Naive thymus-derived CD4-positive, alpha-beta T cell (primary cell): ENCODE data around the gene UROS. TPM values are rescaled to one million over a fixed set of nuclear protein-coding genes. Genes with fewer than 3 reads are reported as not detected.

Experiments
- ATAC-seq: fragments of 150-1000 bp; cut with Tn5 transposase; 2 replicates; pipeline ENCODE4 v1.10.0; 2021; ENCODE audit warnings: mild to moderate bottlenecking, moderate library complexity
- CTCF ChIA-PET: fragments of 350-600 bp; sonication (Branson Sonifier 250); formaldehyde crosslinking; loops from one replicate; lab custom pipeline; 2021; ENCODE audit warnings: antibody characterized with exemption; lab: Charles Lee
- POLR2A ChIA-PET: fragments of 350-600 bp; sonication (Branson Sonifier 250); formaldehyde crosslinking; loops from one replicate; lab custom pipeline; 2021; ENCODE audit warnings: antibody characterized with exemption, inconsistent platforms; lab: Charles Lee
- DNase-seq, 9 donors: peaks; one replicate each; pipeline versions ENCODE4 v3.0.0 to v3.0.0-alpha.2; 2020 to 2022; ENCODE audit warnings: mixed read lengths in 1 of 9
- H3K27ac ChIP-seq: one replicate; pipeline ENCODE4 v1.7.0; 2013; ENCODE audit warnings: mild to moderate bottlenecking, low read depth, low read length, moderate library complexity
- H3K27me3 ChIP-seq, 2 donors: one replicate each; pipeline ENCODE4 v1.7.0; 2013; ENCODE audit warnings: low read length in 2 of 2, mild to moderate bottlenecking in 2 of 2, moderate library complexity in 2 of 2; ENCODE audit not compliant: control insufficient read depth in 2 of 2, insufficient read depth in 2 of 2
- H3K36me3 ChIP-seq, 3 experiments: 1 replicate in 2 of 3; 2 replicates in 1 of 3; pipeline ENCODE4 v1.7.0; 2013; ENCODE audit warnings: low read length in 3 of 3, mild to moderate bottlenecking in 3 of 3, moderate library complexity in 1 of 3; ENCODE audit not compliant: insufficient read depth in 3 of 3, control insufficient read depth in 2 of 3
- H3K4me1 ChIP-seq, 2 donors: one replicate each; pipeline ENCODE4 v1.7.0; 2013; ENCODE audit warnings: low read length in 2 of 2, mild to moderate bottlenecking in 2 of 2, moderate library complexity in 1 of 2; ENCODE audit not compliant: control insufficient read depth in 2 of 2, insufficient read depth in 2 of 2
- H3K4me3 ChIP-seq: 2 replicates; pipeline ENCODE4 v1.7.0; 2013; ENCODE audit warnings: mild to moderate bottlenecking, low read length
- H3K9me3 ChIP-seq, 3 experiments: 1 replicate in 2 of 3; 2 replicates in 1 of 3; pipeline ENCODE4 v1.7.0; 2013; ENCODE audit warnings: low read length in 3 of 3; ENCODE audit not compliant: control insufficient read depth in 2 of 3
- H3K27ac Mint-ChIP-seq, 9 donors: one replicate each; pipeline ENCODE4 v1.8.0; 2020 to 2022; ENCODE audit warnings: mixed read lengths in 9 of 9, mild to moderate bottlenecking in 8 of 9, moderate library complexity in 5 of 9, inconsistent platforms in 2 of 9
- H3K27me3 Mint-ChIP-seq, 5 donors: one replicate each; pipeline ENCODE4 v1.8.0; 2021 to 2022; ENCODE audit warnings: mixed read lengths in 5 of 5, mild to moderate bottlenecking in 1 of 5
- H3K36me3 Mint-ChIP-seq, 5 donors: one replicate each; pipeline ENCODE4 v1.8.0; 2020 to 2022; ENCODE audit warnings: mixed read lengths in 5 of 5, mild to moderate bottlenecking in 3 of 5, inconsistent platforms in 1 of 5
- H3K4me1 Mint-ChIP-seq, 7 donors: one replicate each; pipeline ENCODE4 v1.8.0; 2020 to 2022; ENCODE audit warnings: mixed read lengths in 7 of 7, mild to moderate bottlenecking in 3 of 7, inconsistent platforms in 1 of 7
- H3K4me3 Mint-ChIP-seq, 10 donors: one replicate each; pipeline ENCODE4 v1.8.0; 2020 to 2022; ENCODE audit warnings: mild to moderate bottlenecking in 10 of 10, mixed read lengths in 10 of 10, moderate library complexity in 6 of 10, inconsistent platforms in 2 of 10
- H3K9me3 Mint-ChIP-seq, 11 donors: one replicate each; pipeline ENCODE4 v1.8.0; 2020 to 2022; ENCODE audit warnings: mixed read lengths in 11 of 11, mild to moderate bottlenecking in 4 of 11, inconsistent platforms in 1 of 11, moderate library complexity in 1 of 11
- intact Hi-C, 2 donors: fragments of 100-400 bp; cut with micrococcal nuclease; formaldehyde crosslinking; loops; one replicate each; pipeline ENCODE4 v1.15.1; 2023
- polyA plus RNA-seq, 2 donors: library from polyadenylated mRNA; unstranded; fragments of 300-500 nt; fragmentation: Illumina TruSeq; gene quantifications; one replicate each; pipeline ENCODE4 v1.2.3, GENCODE V29; 2021
- total RNA-seq, 6 experiments: library from RNA in 5 of 6; stranded (reverse) in 5 of 6; gene quantifications; 1 replicate in 5 of 6; 2 replicates in 1 of 6; pipeline ENCODE4 v1.2.3 and lab custom pipeline; 2021 to 2026

Gene UROS
- total RNA-seq (10 to 100 TPM; 28.9 to 53.0 (median 41.3) TPM), polyA plus RNA-seq (10 to 100 TPM; 59.2 to 60.0 TPM), total RNA-seq (lab: John Stamatoyannopoulos, UW) (26.2 reads per million, percentile 56 among the genes with 10 or more reads in this experiment)

DNA sequence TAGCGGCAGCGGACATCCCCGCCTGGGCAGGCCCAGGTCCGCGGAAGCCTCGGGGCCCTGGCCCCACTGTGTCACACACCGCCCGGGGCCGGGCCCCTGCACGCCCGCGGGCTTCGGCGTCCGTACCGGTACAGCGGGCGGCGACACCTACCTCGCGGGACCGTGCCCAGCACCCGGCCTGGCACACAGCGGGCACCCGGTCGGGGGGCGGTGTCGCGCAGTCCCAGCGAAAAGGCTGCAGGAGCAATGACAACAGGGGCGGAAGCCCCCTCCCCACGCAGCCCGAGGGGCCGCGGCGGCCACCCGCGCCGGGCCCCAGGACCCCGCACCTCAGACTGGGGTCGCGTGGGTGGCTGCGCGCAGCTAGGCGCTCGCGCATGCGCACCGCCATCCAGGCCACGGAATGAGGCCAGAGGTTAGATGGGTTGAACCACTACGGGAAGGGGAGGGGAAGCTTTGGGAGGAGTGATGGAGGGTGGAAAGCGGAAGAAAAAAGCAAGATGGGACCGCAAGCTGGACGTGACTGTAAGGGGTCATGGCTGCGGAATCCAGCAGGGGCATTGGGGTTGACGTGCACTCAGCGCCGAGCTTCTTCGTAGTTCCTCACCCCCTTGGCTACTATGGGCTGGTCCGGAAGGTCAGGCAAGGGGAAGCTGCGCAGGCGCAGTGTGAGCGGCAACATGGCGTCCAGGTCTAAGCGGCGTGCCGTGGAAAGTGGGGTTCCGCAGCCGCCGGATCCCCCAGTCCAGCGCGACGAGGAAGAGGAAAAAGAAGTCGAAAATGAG lies at the start of gene UROS, which contains the start of gene BCCIP:
TSS of gene UROS (minus strand) at position 381 of the 785 bp plus-strand sequence. CDS start 6,759 bp downstream, outside the sequence.
TSS of gene BCCIP (plus strand) at position 669 of the 785 bp plus-strand sequence. CDS start at position 681, 12 bp downstream.
- Histone ChIP-seq H3K27ac (peak within 1 kb of the TSS; percentile 76), H3K36me3 (peaks cover 0 to 15% (median 0%) of the 10 kb centered on the region in 3 experiments), H3K4me3 (peak within 1 kb of the TSS; percentile 97), H3K9me3 (no peaks in the 10 kb centered on the region), H3K27me3 (no peaks in the 10 kb centered on the region), H3K4me1 (peaks cover 11 to 21% of the 10 kb centered on the region in 2 donors)
- H3K36me3 Mint-ChIP-seq, result peaks cover 2 to 3% (median 3%) of the 10 kb centered on the region in 5 donors
- peak; percentile 92 for ATAC-seq
- H3K4me1 Mint-ChIP-seq, result peaks cover 3 to 33% (median 22%) of the 10 kb centered on the region in 7 donors
- ChIA-PET CTCF (interaction anchor here (0.5 kb wide), 1 partner anchor 9 kb away, joined by 8 read pairs; no protein-coding TSS in a partner anchor), POLR2A (interaction anchor here (0.7 to 1.4 kb wide), 6 partner anchors 9 to 906 kb away, joined by 3 to 9 read pairs (median 3); partner anchors contain the start of gene EDRF1)
- intact Hi-C loops, result loop anchor here (1.0 to 5.0 kb wide), 6 partner anchors 73 to 1404 kb away; partner anchors contain the start of genes EDRF1 (in 2 of the 2), FANK1 (in 2 of the 2), ABRAXAS2 (in 1 of the 2) and OAT (in 1 of the 2)
- H3K4me3 Mint-ChIP-seq, result peak within 1 kb of the TSS in 6 of 10 donors; percentile 85 to 89 (median 87)
- peak within 1 kb of the TSS in 8 of 9 donors; percentile 16 to 88 (median 80) for H3K27ac Mint-ChIP-seq
- no peaks in the 10 kb centered on the region for H3K27me3 Mint-ChIP-seq
- DNase-seq, result peak; percentile 88 to 98 (median 94)
- H3K9me3 Mint-ChIP-seq, result no peaks in the 10 kb centered on the region

DNA sequence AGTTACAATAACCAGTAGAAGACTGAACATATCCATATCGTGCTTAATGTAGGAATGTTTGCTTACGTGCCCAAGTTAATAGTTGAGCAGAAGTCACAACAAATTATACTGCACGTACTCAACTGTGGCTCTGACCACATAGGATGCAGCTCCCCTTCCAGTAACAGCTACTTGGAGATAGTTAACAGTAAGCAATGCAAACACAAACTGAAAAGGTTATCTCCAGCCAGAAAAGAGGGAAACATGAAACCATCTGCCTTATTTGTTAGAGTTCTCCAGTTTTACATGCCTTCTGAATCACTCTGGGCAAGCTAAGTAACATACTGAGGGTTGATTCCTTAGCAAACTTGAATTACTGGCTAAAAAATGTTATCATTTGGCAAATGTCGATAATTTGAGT lies 48.3 kb upstream of the UROS start:
- no peak overlapping the region for H3K27ac Mint-ChIP-seq
- peaks cover 0 to 5% (median 0%) of the 10 kb centered on the region in 3 experiments for H3K36me3 ChIP-seq
- peaks cover 0 to 12% (median 7%) of the 10 kb centered on the region in 11 donors for H3K9me3 Mint-ChIP-seq
- no peaks in the 10 kb centered on the region for H3K27me3 ChIP-seq
- ATAC-seq (no peak), DNase-seq (no peak)
- intact Hi-C loops, result no loop called here
- H3K4me1 Mint-ChIP-seq, result peaks cover 0 to 4% (median 0%) of the 10 kb centered on the region in 7 donors
- peaks cover 0 to 28% (median 18%) of the 10 kb centered on the region in 5 donors for H3K36me3 Mint-ChIP-seq
- no peak overlapping the region for H3K27ac ChIP-seq
- H3K27me3 Mint-ChIP-seq, result no peaks in the 10 kb centered on the region
- H3K4me3 Mint-ChIP-seq, result no peak overlapping the region
- H3K4me3 ChIP-seq, result no peak overlapping the region
- H3K9me3 ChIP-seq, result peaks cover 0 to 7% (median 0%) of the 10 kb centered on the region in 3 experiments
- CTCF ChIA-PET, result interaction anchor here (0.5 to 1.4 kb wide), 2 partner anchors 10 to 636 kb away, joined by 3 read pairs; no protein-coding TSS in a partner anchor
- no peaks in the 10 kb centered on the region for H3K4me1 ChIP-seq
- POLR2A ChIA-PET, result no interaction called here

DNA sequence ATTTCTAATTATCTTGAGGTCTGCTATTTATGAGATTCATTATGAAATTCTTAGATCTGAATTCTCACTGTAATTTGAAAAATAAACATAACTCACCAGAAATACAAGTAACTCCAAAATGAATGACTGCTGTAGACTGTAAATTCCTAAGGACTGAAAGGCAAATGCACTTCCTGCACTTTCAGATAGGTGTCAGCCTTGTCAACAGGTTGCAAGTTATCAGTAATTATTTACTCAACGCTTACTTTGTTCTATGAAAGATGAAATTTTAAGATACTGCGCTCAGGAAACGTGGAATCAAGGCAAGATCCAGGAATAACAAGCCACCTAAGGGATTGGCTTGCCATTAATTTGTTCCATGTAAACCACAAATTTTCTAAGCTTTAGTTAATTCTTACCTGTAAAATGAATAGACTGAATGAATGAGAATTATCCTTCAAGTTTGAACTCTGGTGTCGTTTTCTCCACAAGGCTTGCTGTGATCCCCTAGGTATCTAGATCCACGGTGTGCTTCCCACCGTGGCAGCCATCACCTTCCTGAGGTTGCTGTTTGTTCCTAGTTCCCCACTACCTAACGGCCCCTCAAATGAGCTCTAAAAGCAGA lies 45.4 kb upstream of the UROS start:
- H3K36me3 Mint-ChIP-seq, result peaks cover 0 to 17% (median 0%) of the 10 kb centered on the region in 5 donors
- no peak overlapping the region for H3K4me3 ChIP-seq
- no peak overlapping the region for H3K4me3 Mint-ChIP-seq
- CTCF ChIA-PET, result interaction anchor here (0.6 kb wide), 2 partner anchors 108 to 1563 kb away, joined by 3 read pairs; no protein-coding TSS in a partner anchor
- no peaks in the 10 kb centered on the region for H3K27me3 ChIP-seq
- DNase-seq (peak in 6 of 9 donors; percentile 13 to 31 (median 17)), ATAC-seq (peak; percentile 52)
- POLR2A ChIA-PET, result no interaction called here
- H3K9me3 ChIP-seq, result no peaks in the 10 kb centered on the region
- no peak overlapping the region for H3K27ac Mint-ChIP-seq
- H3K4me1 ChIP-seq, result no peaks in the 10 kb centered on the region
- intact Hi-C loops, result loop anchor here (1.0 to 5.0 kb wide), 4 partner anchors 228 to 1986 kb away; no protein-coding TSS in a partner anchor
- H3K27ac ChIP-seq, result no peak overlapping the region
- H3K27me3 Mint-ChIP-seq, result no peaks in the 10 kb centered on the region
- no peaks in the 10 kb centered on the region for H3K9me3 Mint-ChIP-seq
- H3K36me3 ChIP-seq, result peaks cover 0 to 12% (median 0%) of the 10 kb centered on the region in 3 experiments
- H3K4me1 Mint-ChIP-seq, result peaks cover 0 to 4% (median 0%) of the 10 kb centered on the region in 7 donors

DNA sequence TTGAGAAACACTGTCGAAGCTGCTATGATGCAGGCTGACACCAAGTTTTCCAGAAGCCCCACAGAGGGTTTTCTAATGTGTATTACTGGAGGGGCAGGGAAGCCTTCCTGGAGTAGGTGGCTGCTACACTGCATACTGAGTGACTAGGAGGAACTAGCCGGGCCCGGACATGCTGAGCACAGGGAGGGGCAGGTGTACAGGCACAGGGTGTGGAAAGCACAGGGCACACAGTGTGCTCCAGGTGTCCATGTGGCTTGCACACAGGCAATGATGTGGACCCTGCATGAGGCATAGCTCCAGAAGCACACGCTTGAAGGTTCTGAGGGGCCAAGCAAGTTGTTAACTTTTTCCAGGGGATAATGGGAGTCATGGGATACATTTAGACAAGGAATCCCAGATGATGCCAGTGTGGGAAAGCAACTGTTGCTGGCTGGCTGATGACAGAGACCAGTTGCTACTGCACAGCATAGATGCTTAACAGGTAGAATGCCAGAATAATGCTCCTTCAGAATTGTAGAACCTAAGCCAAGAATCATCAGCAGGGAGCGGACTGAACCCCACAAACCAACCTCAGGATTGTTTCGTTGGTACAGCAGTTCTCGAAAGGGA lies 43.5 kb upstream of the UROS start:
- ATAC-seq, result no peak
- POLR2A ChIA-PET, result no interaction called here
- no peaks in the 10 kb centered on the region for H3K9me3 Mint-ChIP-seq
- CTCF ChIA-PET, result interaction anchor here (1.6 kb wide), 1 partner anchor 10 kb away, joined by 3 read pairs; no protein-coding TSS in a partner anchor
- no peaks in the 10 kb centered on the region for H3K9me3 ChIP-seq
- peaks cover 0 to 2% (median 0%) of the 10 kb centered on the region in 7 donors for H3K4me1 Mint-ChIP-seq
- no peaks in the 10 kb centered on the region for H3K4me1 ChIP-seq
- peaks cover 0 to 12% (median 0%) of the 10 kb centered on the region in 3 experiments for H3K36me3 ChIP-seq
- H3K36me3 Mint-ChIP-seq, result peaks cover 0 to 17% (median 0%) of the 10 kb centered on the region in 5 donors
- intact Hi-C loops, result loop anchor here (5.0 kb wide), 2 partner anchors 881 to 1711 kb away; no protein-coding TSS in a partner anchor
- no peak overlapping the region for H3K27ac Mint-ChIP-seq
- H3K4me3 Mint-ChIP-seq, result no peak overlapping the region
- H3K27ac ChIP-seq, result no peak overlapping the region
- no peaks in the 10 kb centered on the region for H3K27me3 Mint-ChIP-seq
- no peak for DNase-seq
- H3K4me3 ChIP-seq, result no peak overlapping the region
- no peaks in the 10 kb centered on the region for H3K27me3 ChIP-seq

DNA sequence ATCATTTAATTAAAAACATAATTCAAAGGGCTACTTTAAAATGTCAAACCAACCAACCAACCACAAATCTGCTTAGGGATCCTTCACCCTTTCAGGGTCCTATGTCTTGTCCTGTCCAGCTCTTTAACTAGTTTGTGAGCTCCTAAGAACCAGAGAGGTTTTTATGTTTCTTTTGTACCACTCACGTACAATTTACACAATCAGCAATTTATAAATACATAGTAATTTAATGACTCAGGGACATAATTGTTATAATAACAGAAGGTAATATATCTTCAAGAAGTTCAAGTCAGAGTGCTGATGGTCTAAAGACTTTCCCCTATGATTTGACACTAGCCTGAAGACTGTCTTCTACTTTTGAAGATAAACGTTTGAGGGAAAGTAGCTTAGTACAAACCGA lies 42.1 kb upstream of the UROS start:
- intact Hi-C loops, result loop anchor here (5.0 kb wide), 2 partner anchors 882 to 1712 kb away; no protein-coding TSS in a partner anchor
- ATAC-seq (no peak), DNase-seq (no peak)
- Histone ChIP-seq H3K9me3 (no peaks in the 10 kb centered on the region), H3K27me3 (no peaks in the 10 kb centered on the region), H3K4me3 (no peak overlapping the region), H3K27ac (no peak overlapping the region), H3K4me1 (no peaks in the 10 kb centered on the region), H3K36me3 (peaks cover 0 to 12% (median 0%) of the 10 kb centered on the region in 3 experiments)
- POLR2A ChIA-PET, result no interaction called here
- Mint-ChIP-seq H3K9me3 (no peaks in the 10 kb centered on the region), H3K4me3 (no peak overlapping the region), H3K27ac (no peak overlapping the region), H3K4me1 (peaks cover 0 to 2% (median 0%) of the 10 kb centered on the region in 7 donors), H3K27me3 (no peaks in the 10 kb centered on the region), H3K36me3 (peaks cover 0 to 17% (median 0%) of the 10 kb centered on the region in 5 donors)
- CTCF ChIA-PET, result interaction anchor here (0.5 kb wide), 1 partner anchor 451 kb away, joined by 3 read pairs; no protein-coding TSS in a partner anchor
